ENCODE data around the gene GULP1.

- TF ChIP-seq CTCF (tag by site-specific recombination; IDR thresholded peaks at IDR 0.05): no peak
- TF ChIP-seq ZBTB21 (tag by site-specific recombination; IDR thresholded peaks at IDR 0.05): no peak
- TF ChIP-seq ZFP37 (tag by site-specific recombination; IDR thresholded peaks at IDR 0.05): no peak
- no peak for TF ChIP-seq ZNF202 (tag by site-specific recombination; IDR thresholded peaks at IDR 0.05; ENCODE audit: borderline replicate concordance)
Observed at GRCh38 chr2:188279093-188279445, 12.6 kb upstream of the GULP1 start.

Measured in HEK293 (cell line).